Retinal pigment epithelial cell (primary cell): ENCODE results near the gene FREM1.

Experiments used
- DNase-seq: peaks from one replicate; pipeline ENCODE4 v3.0.0-alpha.2; 2010; ENCODE audit warnings: low read depth
- H3K4me3 ChIP-seq: 2 replicates; pipeline ENCODE4 v1.5.1; 2011; ENCODE audit warnings: mild to moderate bottlenecking, low read length, control low read depth, moderate library complexity
- TF ChIP-seq, protein P1 (sequence below): conservative IDR thresholded peaks from 2 replicates; pipeline ENCODE4 v1.5.1; 2011; ENCODE audit warnings: low read depth, low read length, control low read depth, inconsistent platforms

Gene FREM1

DNA sequence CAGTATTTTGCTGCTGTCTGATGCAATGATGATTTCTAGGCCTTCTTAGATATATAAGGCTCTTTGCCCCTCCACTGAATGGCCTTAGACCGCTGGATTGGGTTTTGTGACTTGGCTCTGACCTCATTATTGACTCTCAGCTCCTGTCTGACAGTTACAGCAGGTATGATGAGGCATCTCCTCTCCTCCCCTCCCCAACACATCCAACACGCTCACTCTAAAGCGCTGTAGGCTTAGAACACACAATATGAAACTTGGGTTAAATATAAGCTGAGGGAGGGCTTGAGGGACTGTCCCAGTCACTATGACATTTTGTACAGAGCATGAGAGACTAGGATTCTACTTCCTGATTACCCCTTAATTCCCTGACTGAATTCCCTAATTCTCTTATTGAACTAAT lies 168.9 kb downstream of the FREM1 start:
- no peak overlapping the region for H3K4me3 ChIP-seq
- DNase-seq = no peak
- TF ChIP-seq, protein P1, sequence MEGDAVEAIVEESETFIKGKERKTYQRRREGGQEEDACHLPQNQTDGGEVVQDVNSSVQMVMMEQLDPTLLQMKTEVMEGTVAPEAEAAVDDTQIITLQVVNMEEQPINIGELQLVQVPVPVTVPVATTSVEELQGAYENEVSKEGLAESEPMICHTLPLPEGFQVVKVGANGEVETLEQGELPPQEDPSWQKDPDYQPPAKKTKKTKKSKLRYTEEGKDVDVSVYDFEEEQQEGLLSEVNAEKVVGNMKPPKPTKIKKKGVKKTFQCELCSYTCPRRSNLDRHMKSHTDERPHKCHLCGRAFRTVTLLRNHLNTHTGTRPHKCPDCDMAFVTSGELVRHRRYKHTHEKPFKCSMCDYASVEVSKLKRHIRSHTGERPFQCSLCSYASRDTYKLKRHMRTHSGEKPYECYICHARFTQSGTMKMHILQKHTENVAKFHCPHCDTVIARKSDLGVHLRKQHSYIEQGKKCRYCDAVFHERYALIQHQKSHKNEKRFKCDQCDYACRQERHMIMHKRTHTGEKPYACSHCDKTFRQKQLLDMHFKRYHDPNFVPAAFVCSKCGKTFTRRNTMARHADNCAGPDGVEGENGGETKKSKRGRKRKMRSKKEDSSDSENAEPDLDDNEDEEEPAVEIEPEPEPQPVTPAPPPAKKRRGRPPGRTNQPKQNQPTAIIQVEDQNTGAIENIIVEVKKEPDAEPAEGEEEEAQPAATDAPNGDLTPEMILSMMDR = no peak

DNA sequence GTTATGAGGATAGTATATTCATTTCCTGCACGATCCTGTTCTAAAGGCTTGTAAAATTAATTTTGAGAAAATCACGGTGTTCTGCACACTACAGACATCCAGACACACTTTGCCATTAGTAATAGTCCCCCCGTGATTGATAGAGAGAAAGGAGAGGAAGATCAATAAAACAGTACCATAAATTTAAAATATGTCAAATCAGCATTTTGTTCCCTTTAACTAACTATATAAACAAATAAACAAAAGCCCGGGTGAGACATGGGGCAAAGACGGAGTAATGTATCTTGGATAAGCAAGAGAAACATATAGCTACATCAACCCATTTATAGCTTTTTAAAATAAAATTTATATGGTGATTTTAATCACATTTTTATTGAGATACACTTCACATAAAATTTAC lies 177.1 kb downstream of the FREM1 start:
- no peak overlapping the region for H3K4me3 ChIP-seq
- no peak for DNase-seq
- TF ChIP-seq, protein P1 = no peak

- no peak overlapping the region for H3K4me3 ChIP-seq
- DNase-seq = no peak
- TF ChIP-seq, protein P1 = no peak
Observed at GRCh38 chr9:14731294-14731981, 178.8 kb downstream of the FREM1 start.

- no peak overlapping the region for H3K4me3 ChIP-seq
- TF ChIP-seq, protein P1 = no peak
- DNase-seq = no peak
Observed at GRCh38 chr9:14730461-14730898, 179.7 kb downstream of the FREM1 start.

GRCh38 chr9:14723301-14723700 lies 186.9 kb downstream of the FREM1 start:
- TF ChIP-seq, protein P1 = no peak
- H3K4me3 ChIP-seq = no peak overlapping the region
- no peak for DNase-seq

GRCh38 chr9:14722391-14723035 lies 187.7 kb downstream of the FREM1 start, which contains the start of gene CER1:
TSS of gene CER1 (minus strand) at chr9:14722733. CDS start at chr9:14722672, 61 bp downstream.
- TF ChIP-seq, protein P1 = no peak
- no peak for DNase-seq
- H3K4me3 ChIP-seq = no peak within 1 kb of the TSS
